Uterus (tissue), 4 donors: Measurements from ENCODE around the gene OAS2. TPM values are rescaled to one million over a fixed set of nuclear protein-coding genes. Genes with fewer than 3 reads are reported as not detected.

Experiments
- DNase-seq, 2 donors: peaks; one replicate each; pipeline ENCODE4 v3.0.0-alpha.2; 2019 to 2020
- H3K27ac ChIP-seq, 2 donors: fragments of 200-600 bp; sonication (generic); 1 replicate in 1 of 2; 2 replicates in 1 of 2; pipeline ENCODE4 v1.5.1; 2016 to 2018
- H3K27me3 ChIP-seq, 2 donors: fragments of 200-600 bp; sonication (generic); one replicate each; pipeline ENCODE4 v1.5.1; 2018 to 2019; ENCODE audit warnings: control low read depth in 1 of 2
- H3K36me3 ChIP-seq, 2 donors: fragments of 200-600 bp; sonication (generic); one replicate each; pipeline ENCODE4 v1.5.1; 2019; ENCODE audit warnings: control low read depth in 1 of 2
- H3K4me1 ChIP-seq, 2 donors: fragments of 200-600 bp; sonication (generic); one replicate each; pipeline ENCODE4 v1.5.1; 2018 to 2019; ENCODE audit warnings: control low read depth in 1 of 2
- H3K4me3 ChIP-seq, 2 donors: fragments of 200-600 bp; sonication (generic); 1 replicate in 1 of 2; 2 replicates in 1 of 2; pipeline ENCODE4 v1.5.1; 2018 to 2019; ENCODE audit warnings: mild to moderate bottlenecking in 1 of 2
- H3K9me3 ChIP-seq, 2 donors: fragments of 200-600 bp; sonication (generic); one replicate each; pipeline ENCODE4 v1.5.1; 2019; ENCODE audit warnings: control low read depth in 1 of 2
- CTCF ChIP-seq, 4 experiments: fragments of 200-600 bp in 2 of 4; fragments of 450-650 bp in 2 of 4; sonication (generic) in 2 of 4; IDR thresholded peaks; one replicate each; pipeline ENCODE4 v1.5.1; 2016 to 2019; ENCODE audit warnings: antibody characterized with exemption in 4 of 4, mild to moderate bottlenecking in 2 of 4, moderate library complexity in 1 of 4
- POLR2A ChIP-seq, 2 donors: fragments of 450-650 bp; IDR thresholded peaks; one replicate each; pipeline ENCODE4 v1.6.1; 2016; ENCODE audit warnings: antibody characterized with exemption in 2 of 2, mild to moderate bottlenecking in 1 of 2, moderate library complexity in 1 of 2
- intact Hi-C: fragments of 100-400 bp; cut with DNase I; formaldehyde crosslinking; loops from one replicate; pipeline ENCODE4 v1.15.1; 2023; ENCODE audit warnings: low total_unique reads
- total RNA-seq, 4 donors: library from RNA; depleted of rRNA in 3 of 4; stranded (reverse); fragments of >200 nt in 3 of 4; gene quantifications; one replicate each; pipeline versions ENCODE4 v1.1.0 to v1.2.4, GENCODE V29; 2014 to 2023
- donor health status: DM: yes; HTN: yes; CAD: no.

Gene OAS2
- total RNA-seq, 4 donors from 2014 or later = 0.59 to 18.1 (median 6.1) TPM

- Histone ChIP-seq H3K9me3 (no peaks in the 10 kb centered on the region), H3K27ac (no peak overlapping the region), H3K4me1 (peaks cover 0 to 11% of the 10 kb centered on the region in 2 donors), H3K36me3 (no peaks in the 10 kb centered on the region), H3K4me3 (no peak overlapping the region), H3K27me3 (no peaks in the 10 kb centered on the region)
- DNase-seq = no peak
- TF ChIP-seq CTCF (IDR thresholded peaks at IDR 0.05) = no peak
- no peak for TF ChIP-seq POLR2A (IDR thresholded peaks at IDR 0.05)
- intact Hi-C loops = no loop called here
These were observed 79.5 kb downstream of the OAS2 start for GRCh38 chr12:113057565-113058485.

GRCh38 chr12:113058553-113058952 is 80.2 kb downstream of the OAS2 start:
- intact Hi-C loops = no loop called here
- H3K4me3 ChIP-seq = no peak overlapping the region

GRCh38 chr12:113059071-113059595 is 80.8 kb downstream of the OAS2 start:
- no peak for TF ChIP-seq CTCF (IDR thresholded peaks at IDR 0.05)
- no peak for TF ChIP-seq POLR2A (IDR thresholded peaks at IDR 0.05)
- Histone ChIP-seq H3K36me3 (no peaks in the 10 kb centered on the region), H3K9me3 (no peaks in the 10 kb centered on the region), H3K4me3 (no peak overlapping the region), H3K27ac (no peak overlapping the region), H3K4me1 (peaks cover 0 to 11% of the 10 kb centered on the region in 2 donors), H3K27me3 (no peaks in the 10 kb centered on the region)
- DNase-seq = no peak
- intact Hi-C loops = no loop called here

More at GRCh38 chr12:113058553-113058952, 80.2 kb downstream of the OAS2 start:
- Histone ChIP-seq H3K27me3 (no peaks in the 10 kb centered on the region), H3K9me3 (no peaks in the 10 kb centered on the region), H3K36me3 (no peaks in the 10 kb centered on the region), H3K4me1 (peaks cover 0 to 11% of the 10 kb centered on the region in 2 donors), H3K27ac (no peak overlapping the region)
- TF ChIP-seq CTCF (IDR thresholded peaks at IDR 0.05) = no peak
- no peak for TF ChIP-seq POLR2A (IDR thresholded peaks at IDR 0.05)
- DNase-seq = no peak

- H3K27me3 ChIP-seq = no peaks in the 10 kb centered on the region
- intact Hi-C loops = no loop called here
- DNase-seq = no peak
These were observed 82.1 kb downstream of the OAS2 start for GRCh38 chr12:113060336-113060960.

More at GRCh38 chr12:113060336-113060960, 82.1 kb downstream of the OAS2 start:
- TF ChIP-seq POLR2A (IDR thresholded peaks at IDR 0.05) (no peak), CTCF (IDR thresholded peaks at IDR 0.05) (no peak)
- no peaks in the 10 kb centered on the region for H3K36me3 ChIP-seq
- peaks cover 0 to 11% of the 10 kb centered on the region in 2 donors for H3K4me1 ChIP-seq
- no peaks in the 10 kb centered on the region for H3K9me3 ChIP-seq
- no peak overlapping the region for H3K27ac ChIP-seq
- no peak overlapping the region for H3K4me3 ChIP-seq
